ENCODE measurements around the gene AUTS2. TPM values are rescaled to one million over a fixed set of nuclear protein-coding genes. Genes with fewer than 3 reads are reported as not detected.

Gene AUTS2
- total and polyA plus RNA-seq, 2 of the 8 experiments (the other 6 are each of a cell fraction or from before 2014, with no cell fraction given) = 25.9 to 101 TPM

DNA sequence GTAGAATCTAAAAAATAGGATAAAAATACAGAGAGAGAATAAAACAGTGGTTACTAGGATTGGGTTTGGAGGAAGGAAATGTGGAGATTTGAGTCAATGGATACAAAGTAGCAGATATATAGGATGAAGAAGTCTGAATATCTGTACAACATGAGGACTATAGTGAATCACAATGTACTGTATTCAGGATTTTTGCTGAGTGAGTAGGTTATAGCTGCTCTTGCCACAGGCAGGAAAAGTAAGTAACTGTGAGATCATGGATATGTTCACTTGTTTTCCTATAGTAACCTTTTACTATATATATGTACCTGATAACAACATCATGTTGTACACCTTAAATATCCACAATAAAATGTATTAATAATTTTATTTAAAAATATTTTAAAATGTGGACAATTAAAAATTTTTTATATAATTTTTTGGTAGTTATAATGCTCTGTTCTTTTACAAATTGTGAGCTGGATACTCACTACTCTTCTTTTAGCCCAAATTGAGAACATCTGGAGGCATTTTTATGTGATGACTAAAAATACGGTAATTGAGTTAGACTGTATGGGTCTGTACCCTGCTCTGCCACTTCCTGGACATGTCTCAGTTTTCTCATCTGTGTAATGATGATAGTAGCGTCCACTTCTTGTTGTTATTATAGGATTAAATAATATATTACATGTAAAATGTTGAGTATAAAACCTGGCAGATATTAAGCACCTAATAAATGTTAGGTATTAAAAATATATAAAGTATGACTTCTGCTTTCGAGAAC lies 439.1 kb downstream of the AUTS2 start (continued):
- TF ChIP-seq, protein P1, sequence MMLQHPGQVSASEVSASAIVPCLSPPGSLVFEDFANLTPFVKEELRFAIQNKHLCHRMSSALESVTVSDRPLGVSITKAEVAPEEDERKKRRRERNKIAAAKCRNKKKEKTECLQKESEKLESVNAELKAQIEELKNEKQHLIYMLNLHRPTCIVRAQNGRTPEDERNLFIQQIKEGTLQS (IDR thresholded peaks at IDR 0.05; ENCODE audit: insufficient read depth, low read depth, low read length) = no peak
- TF ChIP-seq SRF (IDR thresholded peaks at IDR 0.05; ENCODE audit: low read depth, low read length) (no peak), ZNF274 (IDR thresholded peaks at IDR 0.05; ENCODE audit: borderline replicate concordance, extremely low read depth, low read length) (no peak)
